Heart left ventricle (tissue), 13 donors: ENCODE data around the gene KIF21B.

Source experiments
- POLR2A ChIP-seq, 2 donors: fragments of 450-650 bp; IDR thresholded peaks; one replicate each; pipeline ENCODE4 v1.6.1; 2017; ENCODE audit warnings: antibody characterized with exemption in 2 of 2, mild to moderate bottlenecking in 2 of 2, moderate library complexity in 2 of 2
- TF ChIP-seq, protein P1 (sequence below), 12 donors: fragments of 200-600 bp; sonication (generic) in 4 of 12; IDR thresholded peaks; one replicate each; pipeline versions ENCODE4 v1.5.0 to v1.8.0; 2018 to 2022; ENCODE audit warnings: antibody characterized with exemption in 12 of 12, mild to moderate bottlenecking in 5 of 12
- donor health status: ischemic (EF 13 %, LVEDD 7.1; RV severe dilation, severe dysfunction).
- donor health status: DM: no; HTN: yes; CAD: no.
- donor health status: DM: no; HTN: no; CAD: no.
- donor health status: ischemic (EF 25% LVEDD 6.9; RV normal size, moderate dysfunction).
- donor health status: ischemic (EF 25% LVEDD 5.7; RV mildly dilated, moderate dysfunction).
- donor health status: ischemic (EF 35%, LVEDD 5.7; RV mildly dilated, moderate dysfunction).
- donor health status: nonischemic (EF 11% LVEDD 7.7; RV severe dilation, severe dysfunction).
- donor health status: DM: yes; HTN: yes; CAD: no.
- donor health status: PGD.
- donor health status: ischemic (EF 29% LVEDD 5.4; RV normal size, mild dysfunction).
- donor health status: nonischemic (EF 23%, LVEDD 6.1; RV moderate dilation, normal function).

DNA sequence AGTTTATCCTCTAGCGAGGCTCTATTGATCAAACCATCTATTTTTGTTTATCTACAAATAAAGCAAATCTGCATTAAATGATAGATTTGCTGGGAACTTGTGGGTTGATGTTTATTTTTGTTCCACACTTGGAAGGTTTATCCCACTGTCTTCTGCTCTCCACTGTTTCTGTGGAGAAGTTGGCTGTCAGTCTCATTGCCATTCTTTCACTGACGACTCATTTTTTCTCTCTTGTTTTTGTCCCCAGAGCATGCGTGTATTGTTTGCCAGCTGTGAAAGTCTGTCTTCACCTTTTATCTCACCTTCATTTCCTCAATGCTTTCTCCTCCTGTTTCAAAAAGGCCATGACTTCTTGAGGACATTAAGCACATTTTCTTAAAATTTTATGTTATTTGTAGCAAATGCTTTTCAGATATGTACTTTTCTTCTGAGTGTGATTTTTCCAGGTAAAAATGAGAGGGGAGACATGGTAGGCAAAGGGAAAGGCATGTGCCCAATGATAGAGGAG, 76.4 kb downstream of the KIF21B start:
- TF ChIP-seq, protein P1, sequence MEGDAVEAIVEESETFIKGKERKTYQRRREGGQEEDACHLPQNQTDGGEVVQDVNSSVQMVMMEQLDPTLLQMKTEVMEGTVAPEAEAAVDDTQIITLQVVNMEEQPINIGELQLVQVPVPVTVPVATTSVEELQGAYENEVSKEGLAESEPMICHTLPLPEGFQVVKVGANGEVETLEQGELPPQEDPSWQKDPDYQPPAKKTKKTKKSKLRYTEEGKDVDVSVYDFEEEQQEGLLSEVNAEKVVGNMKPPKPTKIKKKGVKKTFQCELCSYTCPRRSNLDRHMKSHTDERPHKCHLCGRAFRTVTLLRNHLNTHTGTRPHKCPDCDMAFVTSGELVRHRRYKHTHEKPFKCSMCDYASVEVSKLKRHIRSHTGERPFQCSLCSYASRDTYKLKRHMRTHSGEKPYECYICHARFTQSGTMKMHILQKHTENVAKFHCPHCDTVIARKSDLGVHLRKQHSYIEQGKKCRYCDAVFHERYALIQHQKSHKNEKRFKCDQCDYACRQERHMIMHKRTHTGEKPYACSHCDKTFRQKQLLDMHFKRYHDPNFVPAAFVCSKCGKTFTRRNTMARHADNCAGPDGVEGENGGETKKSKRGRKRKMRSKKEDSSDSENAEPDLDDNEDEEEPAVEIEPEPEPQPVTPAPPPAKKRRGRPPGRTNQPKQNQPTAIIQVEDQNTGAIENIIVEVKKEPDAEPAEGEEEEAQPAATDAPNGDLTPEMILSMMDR (IDR thresholded peaks at IDR 0.05) = no peak
- TF ChIP-seq POLR2A (IDR thresholded peaks at IDR 0.05) = no peak
